ENCODE data around the gene DUSP5. TPM values are rescaled to one million over a fixed set of nuclear protein-coding genes. Genes with fewer than 3 reads are reported as not detected.

DUSP5 gene
- total RNA-seq, 1 experiment from 2014 or later, result 1.6 TPM

GRCh38 chr10:110475722-110476515, 21.8 kb upstream of the DUSP5 start:
- in situ Hi-C loops (cut with HindIII; ENCODE audit: low sequenced_read_pairs), result no loop called here
- DNase-seq (ENCODE audit: low spot score), result peak; percentile 91

GRCh38 chr10:110479710-110480109, 18.0 kb upstream of the DUSP5 start:
- peak; percentile 28 for DNase-seq (ENCODE audit: low spot score)
- in situ Hi-C loops (cut with HindIII; ENCODE audit: low sequenced_read_pairs), result no loop called here

- in situ Hi-C loops (cut with HindIII; ENCODE audit: low sequenced_read_pairs), result no loop called here
- DNase-seq (ENCODE audit: low spot score), result no peak
Observed at GRCh38 chr10:110480387-110480786, 17.3 kb upstream of the DUSP5 start.

GRCh38 chr10:110481919-110482318, 15.8 kb upstream of the DUSP5 start:
- DNase-seq (ENCODE audit: low spot score), result no peak
- in situ Hi-C loops (cut with HindIII; ENCODE audit: low sequenced_read_pairs), result no loop called here

- DNase-seq (ENCODE audit: low spot score), result no peak
- in situ Hi-C loops (cut with HindIII; ENCODE audit: low sequenced_read_pairs), result no loop called here
Observed at GRCh38 chr10:110483633-110484032, 14.1 kb upstream of the DUSP5 start.

GRCh38 chr10:110485541-110485940, 12.2 kb upstream of the DUSP5 start:
- DNase-seq (ENCODE audit: low spot score), result no peak
- in situ Hi-C loops (cut with HindIII; ENCODE audit: low sequenced_read_pairs), result no loop called here

- DNase-seq (ENCODE audit: low spot score), result peak; percentile 25
- in situ Hi-C loops (cut with HindIII; ENCODE audit: low sequenced_read_pairs), result no loop called here
Observed at GRCh38 chr10:110486680-110487410, 10.9 kb upstream of the DUSP5 start.

GRCh38 chr10:110487411-110488331, 10.0 kb upstream of the DUSP5 start:
- no peak for DNase-seq (ENCODE audit: low spot score)
- in situ Hi-C loops (cut with HindIII; ENCODE audit: low sequenced_read_pairs), result no loop called here

- no peak for DNase-seq (ENCODE audit: low spot score)
- in situ Hi-C loops (cut with HindIII; ENCODE audit: low sequenced_read_pairs), result no loop called here
Observed at GRCh38 chr10:110488332-110488681, 9.4 kb upstream of the DUSP5 start.

- DNase-seq (ENCODE audit: low spot score), result no peak
- in situ Hi-C loops (cut with HindIII; ENCODE audit: low sequenced_read_pairs), result no loop called here
Observed at GRCh38 chr10:110488940-110489339, 8.8 kb upstream of the DUSP5 start.

GRCh38 chr10:110490640-110491039, 7.1 kb upstream of the DUSP5 start:
- in situ Hi-C loops (cut with HindIII; ENCODE audit: low sequenced_read_pairs), result no loop called here

GRCh38 chr10:110491346-110491745, 6.4 kb upstream of the DUSP5 start:
- peak; percentile 30 for DNase-seq (ENCODE audit: low spot score)

More at GRCh38 chr10:110490640-110491039, 7.1 kb upstream of the DUSP5 start:
- no peak for DNase-seq (ENCODE audit: low spot score)

GRCh38 chr10:110492069-110492822, 5.5 kb upstream of the DUSP5 start:
- DNase-seq (ENCODE audit: low spot score), result peak; percentile 72
- in situ Hi-C loops (cut with HindIII; ENCODE audit: low sequenced_read_pairs), result no loop called here

More at GRCh38 chr10:110491346-110491745, 6.4 kb upstream of the DUSP5 start:
- in situ Hi-C loops (cut with HindIII; ENCODE audit: low sequenced_read_pairs), result no loop called here

GRCh38 chr10:110493832-110494426, 3.8 kb upstream of the DUSP5 start:
- peak; percentile 59 for DNase-seq (ENCODE audit: low spot score)
- in situ Hi-C loops (cut with HindIII; ENCODE audit: low sequenced_read_pairs), result no loop called here

GRCh38 chr10:110494532-110494931, 3.2 kb upstream of the DUSP5 start:
- DNase-seq (ENCODE audit: low spot score), result peak; percentile 18
- in situ Hi-C loops (cut with HindIII; ENCODE audit: low sequenced_read_pairs), result no loop called here

- peak; percentile 85 for DNase-seq (ENCODE audit: low spot score)
- in situ Hi-C loops (cut with HindIII; ENCODE audit: low sequenced_read_pairs), result no loop called here
Observed at GRCh38 chr10:110495731-110496552, 1.8 kb upstream of the DUSP5 start.

GRCh38 chr10:110496553-110497437, 912 bp upstream of the DUSP5 start:
- in situ Hi-C loops (cut with HindIII; ENCODE audit: low sequenced_read_pairs), result no loop called here
- DNase-seq (ENCODE audit: low spot score), result peak; percentile 75
